NT2/D1 (cell line): ENCODE measurements around the gene EIF4G1.

Experiments
- DNase-seq: peaks from one replicate; pipeline ENCODE4 v3.0.0-alpha.2; 2011; ENCODE audit warnings: low read depth, low spot score
- H3K27me3 ChIP-seq: 2 replicates; pipeline ENCODE4 v1.6.0; 2011; ENCODE audit warnings: mild to moderate bottlenecking; ENCODE audit not compliant: insufficient read length, insufficient read depth
- H3K36me3 ChIP-seq: 2 replicates; pipeline ENCODE4 v1.6.1; 2011; ENCODE audit warnings: mild to moderate bottlenecking, low read length, mixed read lengths; ENCODE audit not compliant: insufficient read depth, insufficient read length
- H3K4me1 ChIP-seq: 2 replicates; pipeline ENCODE4 v1.5.1; 2011; ENCODE audit not compliant: insufficient read depth, insufficient read length
- H3K4me3 ChIP-seq: 2 replicates; pipeline ENCODE4 v1.5.1; 2011; ENCODE audit warnings: low read depth; ENCODE audit not compliant: insufficient read length
- H3K9ac ChIP-seq: 2 replicates; pipeline ENCODE4 v1.6.0; 2011; ENCODE audit warnings: low read depth; ENCODE audit not compliant: insufficient read length
- H3K9me3 ChIP-seq: 2 replicates; pipeline ENCODE4 v1.5.1; 2011; ENCODE audit warnings: mild to moderate bottlenecking, low read length; ENCODE audit not compliant: insufficient read depth
- SUZ12 ChIP-seq: IDR thresholded peaks from 2 replicates; pipeline ENCODE4 v1.6.1; 2011; ENCODE audit not compliant: insufficient read length, insufficient read depth; ENCODE audit errors: extremely low read depth
- YY1 ChIP-seq: IDR thresholded peaks from 2 replicates; pipeline ENCODE4 v1.6.1; 2011; ENCODE audit not compliant: insufficient read length, insufficient read depth
- ZNF274 ChIP-seq: IDR thresholded peaks from 2 replicates; pipeline ENCODE4 v1.6.1; 2011; ENCODE audit warnings: mild to moderate bottlenecking, low read depth, low read length

Gene EIF4G1

GRCh38 chr3:184380627-184381260 is 66.3 kb downstream of the EIF4G1 start:
- Histone ChIP-seq H3K9ac (peak overlapping the region; percentile 77), H3K4me3 (peak overlapping the region; percentile 63), H3K9me3 (no peaks in the 10 kb centered on the region), H3K36me3 (no peaks in the 10 kb centered on the region), H3K27me3 (peaks cover 41% of the 10 kb centered on the region), H3K4me1 (peaks cover 26% of the 10 kb centered on the region)
- TF ChIP-seq ZNF274, result no peak
- no peak for TF ChIP-seq YY1
- TF ChIP-seq SUZ12, result peak; percentile 59
- DNase-seq, result no peak

GRCh38 chr3:184381261-184382224 is 67.1 kb downstream of the EIF4G1 start:
- Histone ChIP-seq H3K4me1 (peaks cover 23% of the 10 kb centered on the region), H3K4me3 (peak overlapping the region; percentile 63), H3K9ac (peak overlapping the region; percentile 77), H3K27me3 (peaks cover 41% of the 10 kb centered on the region), H3K9me3 (no peaks in the 10 kb centered on the region), H3K36me3 (no peaks in the 10 kb centered on the region)
- peak; percentile 36 for TF ChIP-seq SUZ12
- no peak for TF ChIP-seq ZNF274
- no peak for DNase-seq

DNA sequence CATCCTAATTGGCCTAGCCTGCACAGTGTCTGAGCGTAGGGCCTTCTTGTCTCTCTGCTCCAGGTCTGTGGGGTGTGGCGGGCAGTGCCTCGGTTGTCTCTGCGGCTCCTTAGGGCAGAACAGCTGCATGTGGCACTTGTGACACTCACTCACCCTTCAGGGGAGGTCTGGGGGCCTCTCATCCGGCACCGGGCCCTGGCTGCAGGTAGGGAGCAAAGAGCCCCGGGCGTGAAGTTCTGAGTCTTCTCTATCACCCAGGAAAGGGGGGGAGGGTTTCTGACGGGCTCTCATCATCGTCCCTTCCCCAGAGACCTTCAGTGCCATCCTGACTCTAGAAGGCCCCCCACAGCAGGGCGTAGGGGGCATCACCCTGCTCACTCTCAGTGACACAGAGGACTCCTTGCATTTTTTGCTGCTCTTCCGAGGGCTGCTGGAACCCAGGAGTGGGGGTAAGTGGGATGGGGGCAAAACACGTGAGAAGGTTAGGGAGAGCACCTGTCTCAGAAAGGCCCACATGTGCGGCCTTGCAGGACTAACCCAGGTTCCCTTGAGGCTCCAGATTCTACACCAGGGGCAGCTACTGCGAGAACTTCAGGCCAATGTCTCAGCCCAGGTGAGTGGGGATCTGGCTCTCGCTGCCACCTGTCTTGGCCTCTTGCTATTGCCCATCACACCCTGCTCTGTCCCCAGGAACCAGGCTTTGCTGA is 68.1 kb downstream of the EIF4G1 start:
- TF ChIP-seq ZNF274 (no peak), SUZ12 (no peak), YY1 (no peak)
- no peaks in the 10 kb centered on the region for H3K36me3 ChIP-seq
- H3K4me3 ChIP-seq, result no peak overlapping the region
- peaks cover 41% of the 10 kb centered on the region for H3K27me3 ChIP-seq
- no peak overlapping the region for H3K9ac ChIP-seq
- peaks cover 18% of the 10 kb centered on the region for H3K4me1 ChIP-seq
- no peaks in the 10 kb centered on the region for H3K9me3 ChIP-seq
- no peak for DNase-seq

- Histone ChIP-seq H3K27me3 (peaks cover 41% of the 10 kb centered on the region), H3K4me1 (peaks cover 16% of the 10 kb centered on the region), H3K9ac (no peak overlapping the region), H3K9me3 (no peaks in the 10 kb centered on the region), H3K4me3 (no peak overlapping the region), H3K36me3 (no peaks in the 10 kb centered on the region)
- DNase-seq, result no peak
- TF ChIP-seq SUZ12, result no peak
- TF ChIP-seq ZNF274, result no peak
- TF ChIP-seq YY1, result no peak
Observed at GRCh38 chr3:184383033-184383740, 68.8 kb downstream of the EIF4G1 start.

GRCh38 chr3:184384342-184384741 is 69.9 kb downstream of the EIF4G1 start:
- Histone ChIP-seq H3K4me1 (peaks cover 5% of the 10 kb centered on the region), H3K9me3 (no peaks in the 10 kb centered on the region), H3K4me3 (no peak overlapping the region), H3K9ac (no peak overlapping the region), H3K36me3 (no peaks in the 10 kb centered on the region), H3K27me3 (peaks cover 30% of the 10 kb centered on the region)
- no peak for DNase-seq
- TF ChIP-seq SUZ12 (no peak), ZNF274 (no peak), YY1 (no peak)
